ENCODE results near the gene DNAJC16.

Gene DNAJC16

GRCh38 chr1:15618655-15619525 is 92.2 kb downstream of the DNAJC16 start:
- DNase-seq = no peak

DNA sequence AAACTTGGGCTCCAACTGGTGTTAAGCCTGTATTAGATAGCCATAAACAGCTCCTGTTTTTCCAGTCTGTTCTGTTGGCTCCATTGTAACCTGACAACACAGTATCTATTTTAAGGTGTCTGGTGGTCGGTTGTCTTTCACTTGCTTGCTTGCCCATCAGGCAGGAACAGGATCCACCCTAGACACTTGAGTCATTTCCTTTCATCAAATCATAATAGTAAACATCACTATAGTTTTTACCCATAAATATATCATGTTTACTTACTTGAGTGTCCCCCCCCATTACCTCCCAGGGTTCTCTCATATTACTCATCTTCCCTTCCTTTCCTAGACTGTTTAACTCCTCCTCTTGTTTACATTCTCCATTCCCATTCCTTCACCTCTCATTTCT is 93.5 kb downstream of the DNAJC16 start:
- no peak for DNase-seq

GRCh38 chr1:15620902-15621682 is 94.4 kb downstream of the DNAJC16 start:
- no peak for DNase-seq

GRCh38 chr1:15621975-15622374 is 95.3 kb downstream of the DNAJC16 start:
- DNase-seq = no peak

DNA sequence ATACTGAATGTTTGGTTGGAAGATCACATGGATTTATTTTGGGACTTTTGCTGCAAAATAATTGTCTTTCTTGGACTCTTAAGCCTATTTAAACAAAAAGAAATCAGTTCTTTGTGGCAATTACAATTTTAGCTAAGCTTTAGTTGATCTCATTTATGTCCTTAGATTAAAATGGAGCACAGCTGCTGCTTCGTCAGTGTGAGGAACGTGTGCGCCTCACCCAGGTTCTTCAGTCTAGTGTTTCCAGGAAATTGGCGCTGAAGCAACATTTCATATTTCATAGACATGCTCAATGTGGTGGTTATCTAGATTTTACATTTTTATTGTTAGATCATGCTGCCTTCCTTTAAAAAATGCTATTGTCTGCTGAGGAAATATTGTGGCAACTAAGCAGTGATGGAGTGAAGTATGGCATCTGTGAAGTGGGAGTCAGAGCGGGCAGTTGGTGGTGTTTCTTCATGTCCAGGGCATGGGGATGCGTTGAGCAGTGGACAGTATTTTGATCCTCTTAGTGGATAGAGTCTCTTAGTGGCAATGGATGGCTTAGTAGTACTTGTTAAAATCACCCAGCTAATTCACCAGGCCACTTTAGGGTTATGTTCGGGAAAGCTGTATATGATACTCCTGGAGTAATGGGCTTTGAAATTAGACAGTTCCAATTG is 96.2 kb downstream of the DNAJC16 start:
- DNase-seq = no peak

GRCh38 chr1:15623435-15623834 is 96.8 kb downstream of the DNAJC16 start:
- no peak for DNase-seq

- DNase-seq = no peak
Observed at GRCh38 chr1:15624133-15624714, 97.6 kb downstream of the DNAJC16 start.

- no peak for DNase-seq
Observed at GRCh38 chr1:15625056-15625917, 98.6 kb downstream of the DNAJC16 start.
